H9 (cell line): ENCODE data around the gene XDH. TPM values are rescaled to one million over a fixed set of nuclear protein-coding genes. Genes with fewer than 3 reads are reported as not detected.
A peak's percentile ranks its signal among the peaks of the same experiment; 100 is the strongest.

Experiments used
- DNase-seq: peaks from one replicate; pipeline ENCODE4 v3.0.0-alpha.2; 2017
- H2AFZ ChIP-seq: one replicate; pipeline ENCODE4 v1.6.1; 2013; ENCODE audit warnings: mild to moderate bottlenecking, low read length, control low read depth, moderate library complexity
- H2AK5ac ChIP-seq: 2 replicates; pipeline ENCODE4 v1.6.1; 2013; ENCODE audit warnings: low read length, control low read depth, mixed read lengths; ENCODE audit not compliant: insufficient read length
- H2BK120ac ChIP-seq: one replicate; pipeline ENCODE4 v1.6.1; 2013; ENCODE audit warnings: low read depth, mild to moderate bottlenecking, low read length, control low read depth, inconsistent platforms; ENCODE audit not compliant: poor library complexity, severe bottlenecking
- H2BK12ac ChIP-seq: 2 replicates; pipeline ENCODE4 v1.6.1; 2013; ENCODE audit warnings: low read length, control low read depth, mixed read lengths, low read depth; ENCODE audit not compliant: insufficient read length
- H2BK15ac ChIP-seq: 2 replicates; pipeline ENCODE4 v1.6.1; 2013; ENCODE audit warnings: low read depth, low read length, control low read depth
- H2BK20ac ChIP-seq: one replicate; pipeline ENCODE4 v1.6.1; 2013; ENCODE audit warnings: low read depth, mild to moderate bottlenecking, low read length, control low read depth, inconsistent platforms; ENCODE audit not compliant: poor library complexity, severe bottlenecking
- H2BK5ac ChIP-seq: 2 replicates; pipeline ENCODE4 v1.6.1; 2013; ENCODE audit warnings: low read length, control low read depth, mixed read lengths; ENCODE audit not compliant: insufficient read length
- H3K14ac ChIP-seq: 2 replicates; pipeline ENCODE4 v1.6.1; 2013; ENCODE audit warnings: low read length, control low read depth; ENCODE audit not compliant: insufficient read depth
- H3K18ac ChIP-seq: 2 replicates; pipeline ENCODE4 v1.6.1; 2013; ENCODE audit warnings: low read depth, mild to moderate bottlenecking, mixed read lengths, low read length, control low read depth; ENCODE audit not compliant: insufficient read length
- H3K23ac ChIP-seq: 2 replicates; pipeline ENCODE4 v1.6.1; 2013; ENCODE audit warnings: low read length, control low read depth, mixed read lengths, low read depth; ENCODE audit not compliant: insufficient read length
- H3K23me2 ChIP-seq: 2 replicates; pipeline ENCODE4 v1.6.1; 2013; ENCODE audit warnings: low read depth, mild to moderate bottlenecking, mixed read lengths, low read length, control low read depth; ENCODE audit not compliant: insufficient read length, poor library complexity, severe bottlenecking
- H3K27ac ChIP-seq: 2 replicates; pipeline ENCODE4 v1.5.1; 2013; ENCODE audit warnings: low read length, control low read depth, mixed read lengths, low read depth; ENCODE audit not compliant: insufficient read length
- H3K27me3 ChIP-seq: 2 replicates; pipeline ENCODE4 v1.6.1; 2013; ENCODE audit warnings: low read length, control low read depth, inconsistent platforms; ENCODE audit not compliant: insufficient read depth
- H3K4ac ChIP-seq: 2 replicates; pipeline ENCODE4 v1.6.1; 2013; ENCODE audit warnings: low read depth, mild to moderate bottlenecking, control low read depth, inconsistent platforms, low read length, moderate library complexity
- H3K4me1 ChIP-seq: 2 replicates; pipeline ENCODE4 v1.6.1; 2013; ENCODE audit warnings: low read length, control low read depth, inconsistent platforms; ENCODE audit not compliant: insufficient read depth
- H3K4me2 ChIP-seq: 2 replicates; pipeline ENCODE4 v1.6.1; 2013; ENCODE audit warnings: low read length, control low read depth, mixed read lengths; ENCODE audit not compliant: insufficient read length, insufficient read depth
- H3K56ac ChIP-seq: 2 replicates; pipeline ENCODE4 v1.6.1; 2013; ENCODE audit warnings: low read depth, mild to moderate bottlenecking, mixed read lengths, low read length, control low read depth; ENCODE audit not compliant: insufficient read length
- H3K79me1 ChIP-seq: 2 replicates; pipeline ENCODE4 v1.6.1; 2013; ENCODE audit warnings: low read depth, mild to moderate bottlenecking, moderate library complexity, low read length, control low read depth, inconsistent platforms; ENCODE audit not compliant: insufficient read depth, poor library complexity, severe bottlenecking
- H3K79me2 ChIP-seq: 2 replicates; pipeline ENCODE4 v1.6.1; 2013; ENCODE audit warnings: low read length, control low read depth, inconsistent platforms; ENCODE audit not compliant: insufficient read depth
- H3K9ac ChIP-seq: 2 replicates; pipeline ENCODE4 v1.6.1; 2013; ENCODE audit warnings: low read length, control low read depth, mixed read lengths; ENCODE audit not compliant: insufficient read length; ENCODE audit errors: extremely low read depth
- H3K9me3 ChIP-seq: one replicate; pipeline ENCODE4 v1.6.1; 2013; ENCODE audit warnings: low read depth, low read length, inconsistent platforms; ENCODE audit not compliant: control insufficient read depth
- H3T11ph ChIP-seq: one replicate; pipeline ENCODE4 v1.6.1; 2013; ENCODE audit warnings: mild to moderate bottlenecking, low read length, control low read depth, inconsistent platforms
- H4K20me1 ChIP-seq: one replicate; pipeline ENCODE4 v1.6.1; 2013; ENCODE audit not compliant: control insufficient read depth, insufficient read length, insufficient read depth
- H4K5ac ChIP-seq: 2 replicates; pipeline ENCODE4 v1.6.1; 2013; ENCODE audit warnings: low read depth, mild to moderate bottlenecking, mixed read lengths, low read length, control low read depth; ENCODE audit not compliant: insufficient read length
- H4K8ac ChIP-seq: replicated peaks from 2 replicates; pipeline ENCODE4 v1.6.1; 2013; ENCODE audit warnings: low read length, control low read depth, mixed read lengths, low read depth; ENCODE audit not compliant: insufficient read length
- H4K91ac ChIP-seq: 2 replicates; pipeline ENCODE4 v1.6.1; 2013; ENCODE audit warnings: low read depth, mild to moderate bottlenecking, moderate library complexity, mixed read lengths, low read length, control low read depth; ENCODE audit not compliant: insufficient read length
- H3K27ac Mint-ChIP-seq, 3 experiments: 2 replicates in 2 of 3; 3 replicates in 1 of 3; pipeline ENCODE4 v1.8.0; 2020 to 2021; ENCODE audit warnings: mixed read lengths in 3 of 3, mild to moderate bottlenecking in 1 of 3, moderate library complexity in 1 of 3
- H3K27me3 Mint-ChIP-seq: 2 replicates; pipeline ENCODE4 v1.8.0; 2021; ENCODE audit warnings: low read depth, mild to moderate bottlenecking, moderate library complexity, mixed read lengths
- H3K36me3 Mint-ChIP-seq, 3 experiments: 2 replicates in 2 of 3; 3 replicates in 1 of 3; pipeline ENCODE4 v1.8.0; 2020 to 2021; ENCODE audit warnings: low read depth in 3 of 3, mixed read lengths in 3 of 3; ENCODE audit not compliant: insufficient read depth in 1 of 3
- H3K4me1 Mint-ChIP-seq, 2 experiments: 2 replicates each; pipeline ENCODE4 v1.8.0; 2020; ENCODE audit warnings: mixed read lengths in 2 of 2
- H3K4me3 Mint-ChIP-seq, 2 experiments: 2 replicates in 1 of 2; 3 replicates in 1 of 2; pipeline ENCODE4 v1.8.0; 2020 to 2021; ENCODE audit warnings: mild to moderate bottlenecking in 2 of 2, mixed read lengths in 2 of 2, moderate library complexity in 1 of 2
- H3K9me3 Mint-ChIP-seq, 2 experiments: 2 replicates in 1 of 2; 3 replicates in 1 of 2; pipeline ENCODE4 v1.8.0; 2020; ENCODE audit warnings: mild to moderate bottlenecking in 2 of 2, mixed read lengths in 2 of 2, moderate library complexity in 1 of 2
- CTCF ChIP-seq: fragments of 200-600 bp; sonication (generic); conservative IDR thresholded peaks from 3 replicates; pipeline ENCODE4 v1.8.0; 2021; ENCODE audit warnings: antibody characterized with exemption, mild to moderate bottlenecking
- WGBS: extraction: QIAGEN DNeasy Blood & Tissue Kit; methylation state at CpG from one replicate; pipeline ENCODE4 v1.1.7; 2013; ENCODE audit warnings: missing lambda C conversion rate, low lambda C conversion rate, mixed read lengths; ENCODE audit not compliant: insufficient read length; ENCODE audit errors: extremely low coverage; 5-methylcytosine and 5-hydroxymethylcytosine counted together
- total RNA-seq: library from RNA; stranded (reverse); gene quantifications from 2 replicates; pipeline ENCODE4 v1.2.1, GENCODE V29; 2021

The XDH gene
- total RNA-seq, 1 experiment from 2014 or later: 1.4 TPM

GRCh38 chr2:31411771-31412170 lies 2.8 kb downstream of the XDH start:
- Mint-ChIP-seq H3K4me1 (peaks cover 0 to 10% of the 10 kb centered on the region in 2 experiments; a peak in 2 of 4 replicates), H3K9me3 (no peaks in the 10 kb centered on the region)

More at GRCh38 chr2:31411771-31412170, 2.8 kb downstream of the XDH start:
- Histone ChIP-seq H4K20me1 (no peaks in the 10 kb centered on the region), H3K9me3 (no peaks in the 10 kb centered on the region), H4K8ac (no peak overlapping the region), H3K56ac (no peak overlapping the region), H3K23ac (no peak overlapping the region), H3K4me1 (no peaks in the 10 kb centered on the region), H3K79me2 (no peaks in the 10 kb centered on the region), H3K4me2 (no peak overlapping the region), H3T11ph (no peak overlapping the region), H2BK5ac (no peak overlapping the region), H3K14ac (no peak overlapping the region), H3K79me1 (no peaks in the 10 kb centered on the region), H4K91ac (no peak overlapping the region), H3K27ac (no peak overlapping the region), H2BK20ac (no peak overlapping the region), H2AK5ac (no peak overlapping the region), H2BK12ac (no peak overlapping the region), H2AFZ (no peak overlapping the region), H3K27me3 (no peaks in the 10 kb centered on the region), H3K23me2 (no peaks in the 10 kb centered on the region), H2BK120ac (no peak overlapping the region), H3K9ac (no peak overlapping the region), H3K4ac (no peak overlapping the region), H4K5ac (no peak overlapping the region), H3K18ac (no peak overlapping the region), H2BK15ac (no peak overlapping the region; the same call in 1 of the 2 replicates)
- Mint-ChIP-seq H3K4me3 (no peak overlapping the region), H3K27me3 (no peaks in the 10 kb centered on the region), H3K27ac (peak overlapping the region in 1 of 3 experiments; percentile 10; a peak in 1 of 7 replicates), H3K36me3 (no peaks in the 10 kb centered on the region)
- DNase-seq: no peak
- no CpG with 5 or more reads among the region's 2 CpGs for WGBS
- TF ChIP-seq CTCF: no peak
